Smooth muscle cell of the brain vasculature (primary cell): ENCODE measurements around the gene NIPSNAP2.
"Not testable (repeated sequence)": the region's sequence is repeated elsewhere in the genome, so short reads cannot be mapped to it uniquely, and the experiment has no call there.

Experiments used
- DNase-seq: peaks from one replicate; pipeline ENCODE4 v3.0.0-alpha.2; 2012; ENCODE audit warnings: low read depth, low spot score

NIPSNAP2 gene

DNA sequence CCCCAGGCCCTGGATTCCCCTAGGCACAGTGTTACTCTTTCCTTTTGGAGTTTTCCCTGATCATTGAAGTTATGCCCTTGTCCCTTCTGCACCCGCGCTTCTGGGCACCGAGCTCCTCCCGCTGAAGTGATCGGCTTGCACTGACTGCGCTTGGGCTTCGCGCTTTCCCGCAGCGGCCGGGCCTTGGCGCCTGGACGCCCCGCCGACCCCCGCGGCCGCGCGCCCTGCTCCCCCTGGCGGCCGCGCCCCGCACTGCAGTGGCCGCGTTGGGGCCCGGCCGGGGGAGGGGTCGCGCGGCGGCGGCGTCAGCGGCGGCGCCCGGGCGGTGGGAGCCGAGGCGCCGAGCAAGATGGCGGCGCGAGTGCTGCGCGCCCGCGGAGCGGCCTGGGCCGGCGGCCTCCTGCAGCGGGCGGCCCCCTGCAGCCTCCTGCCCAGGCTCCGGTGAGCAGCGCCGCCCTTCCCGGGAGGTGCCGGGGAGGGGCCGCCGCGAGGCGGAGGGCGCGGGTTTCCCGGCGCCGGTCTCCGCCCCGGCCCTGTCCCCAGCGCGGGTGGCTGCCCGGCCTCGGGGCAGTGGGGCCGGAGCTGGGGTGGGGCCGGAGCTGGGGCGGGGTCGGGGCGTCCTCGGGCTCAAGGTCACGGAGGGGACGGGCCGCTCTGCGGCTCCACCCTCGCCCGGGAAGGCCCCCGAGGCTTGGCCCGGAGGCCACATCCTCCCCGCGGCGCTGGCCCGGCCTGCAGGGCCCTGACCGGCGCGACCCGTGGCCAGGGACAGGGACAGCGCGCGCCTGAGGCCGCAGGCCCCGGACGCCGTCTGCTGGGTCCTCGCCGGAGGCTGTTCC is at the start of gene NIPSNAP2:
TSS of gene NIPSNAP2 (plus strand) at position 325 of the 839 bp plus-strand sequence. CDS start at position 350, 25 bp downstream.
- DNase-seq, result no peak

DNA sequence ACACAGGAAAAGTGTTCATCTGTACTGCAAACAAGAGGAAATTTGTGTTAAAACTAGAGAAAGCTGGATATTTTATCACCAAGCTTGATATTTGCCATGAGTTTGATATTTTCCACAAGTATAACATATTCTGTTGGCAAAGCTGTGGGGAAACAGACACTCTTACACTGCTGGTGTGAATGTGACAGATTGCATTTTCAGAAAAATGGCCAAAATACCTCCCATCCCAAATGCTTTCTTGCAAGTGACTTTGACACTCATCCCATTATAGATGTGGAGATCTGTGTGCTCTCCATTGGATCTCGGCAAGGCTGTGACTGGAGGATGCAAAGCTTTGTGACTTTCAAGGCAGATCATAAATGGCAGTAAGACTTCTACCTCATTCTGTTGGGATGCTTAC is 46.6 kb upstream of the NIPSNAP2 start:
- no peak for DNase-seq

DNA sequence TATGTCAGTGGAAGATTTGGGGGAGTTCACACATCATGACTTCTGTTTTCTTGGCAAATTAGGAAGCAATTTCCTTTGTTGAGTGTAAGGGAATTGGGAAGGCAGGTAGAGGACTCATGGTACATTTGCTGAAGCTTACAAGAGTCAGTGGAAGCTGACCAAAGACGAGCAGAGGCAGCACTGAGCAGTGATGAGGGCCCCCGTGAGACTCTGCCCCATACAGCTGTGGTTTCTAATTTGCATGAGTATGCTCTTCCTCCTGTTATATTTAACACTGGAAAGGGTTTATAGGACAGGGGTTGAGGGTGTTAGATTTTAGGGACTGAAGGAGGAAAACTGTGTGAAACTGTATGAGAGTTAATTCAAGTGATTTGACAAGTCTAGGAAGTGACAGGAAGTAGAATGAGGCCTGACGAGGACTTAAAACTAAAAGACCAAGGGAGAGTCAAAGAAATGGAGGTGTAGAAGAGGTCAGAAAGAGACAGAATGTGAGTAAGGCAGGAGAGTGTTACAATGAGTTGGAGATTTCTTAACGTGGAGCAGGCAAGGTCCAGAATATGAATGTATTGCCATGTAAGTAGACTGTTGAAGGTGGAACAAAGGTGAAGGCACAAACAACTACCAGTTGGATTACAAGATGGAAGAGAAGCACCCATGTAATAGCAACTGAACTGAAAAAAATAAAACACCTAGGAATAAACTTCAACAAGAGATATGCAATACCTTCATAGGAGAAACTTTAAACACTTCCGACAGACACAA is 36.2 kb upstream of the NIPSNAP2 start:
- no peak for DNase-seq

DNA sequence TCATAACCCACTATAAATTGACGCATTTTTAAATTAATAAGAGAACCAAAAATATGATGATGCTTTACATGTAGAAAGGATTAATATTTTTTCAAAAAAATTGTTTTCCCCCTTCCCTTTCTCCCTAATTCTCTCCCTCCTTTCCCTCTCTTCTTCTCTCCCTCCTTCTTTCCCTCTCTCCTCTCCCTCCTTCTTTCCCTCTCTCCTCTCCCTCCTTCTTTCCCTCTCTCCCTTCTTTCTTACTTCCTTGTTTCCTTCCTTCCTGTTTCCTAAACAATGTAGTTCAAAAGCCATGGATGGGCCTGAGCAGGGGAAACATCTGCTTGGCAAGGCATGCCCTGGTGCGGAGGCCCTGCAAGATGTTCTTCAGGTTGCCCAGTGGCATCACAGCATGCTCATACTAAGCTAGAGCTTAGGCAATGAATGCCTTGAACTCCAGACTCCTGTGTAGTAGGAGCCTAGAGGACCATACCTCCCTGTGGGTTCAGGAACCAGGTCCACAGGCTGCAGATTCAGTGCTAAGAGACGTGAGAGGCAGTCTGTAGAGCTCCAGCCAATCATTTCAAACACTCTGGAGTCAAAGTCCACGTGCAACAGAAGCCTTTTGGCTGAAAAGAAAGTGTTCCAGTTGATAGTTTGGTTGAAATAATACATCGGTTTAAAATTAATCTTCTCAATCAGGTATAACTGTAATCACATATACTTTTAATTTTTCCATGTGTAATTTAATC is 32.8 kb upstream of the NIPSNAP2 start:
- no peak for DNase-seq

GRCh38 chr7:55939514-55940123 is 24.8 kb upstream of the NIPSNAP2 start:
- DNase-seq, result no peak

GRCh38 chr7:55946545-55946944 is 17.8 kb upstream of the NIPSNAP2 start:
- no peak for DNase-seq

- no peak for DNase-seq
Measured at GRCh38 chr7:55951637-55952351, 12.6 kb upstream of the NIPSNAP2 start, which contains the start of gene MRPS17. Gene MRPS17, plus strand, starts transcription at chr7:55951877. Its CDS starts 1,319 bp downstream, at chr7:55953196.

GRCh38 chr7:55952352-55952671 is 12.1 kb upstream of the NIPSNAP2 start:
- DNase-seq, result not testable (repeated sequence)

- DNase-seq, result no peak
Measured at GRCh38 chr7:55953707-55954475, 10.5 kb upstream of the NIPSNAP2 start.

DNA sequence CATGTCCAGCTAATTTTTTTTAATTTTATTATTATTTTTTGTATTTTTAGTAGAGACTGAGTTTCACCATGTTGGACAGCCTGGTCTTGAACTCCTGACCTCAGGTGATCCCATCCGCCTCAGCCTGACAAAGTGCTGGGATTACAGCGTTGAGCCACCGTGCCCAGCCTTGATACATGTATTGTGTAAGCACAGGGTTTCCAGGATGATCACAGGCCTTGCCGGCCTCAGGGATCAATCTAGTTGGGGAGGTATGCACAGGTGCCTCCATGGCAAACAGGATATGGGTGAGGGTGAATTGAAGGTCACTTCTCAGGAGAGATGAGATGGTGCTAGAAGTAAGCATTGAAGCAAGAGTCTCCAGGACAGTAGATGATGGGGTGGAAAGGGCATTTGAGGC is 7.2 kb upstream of the NIPSNAP2 start:
- no peak for DNase-seq

DNA sequence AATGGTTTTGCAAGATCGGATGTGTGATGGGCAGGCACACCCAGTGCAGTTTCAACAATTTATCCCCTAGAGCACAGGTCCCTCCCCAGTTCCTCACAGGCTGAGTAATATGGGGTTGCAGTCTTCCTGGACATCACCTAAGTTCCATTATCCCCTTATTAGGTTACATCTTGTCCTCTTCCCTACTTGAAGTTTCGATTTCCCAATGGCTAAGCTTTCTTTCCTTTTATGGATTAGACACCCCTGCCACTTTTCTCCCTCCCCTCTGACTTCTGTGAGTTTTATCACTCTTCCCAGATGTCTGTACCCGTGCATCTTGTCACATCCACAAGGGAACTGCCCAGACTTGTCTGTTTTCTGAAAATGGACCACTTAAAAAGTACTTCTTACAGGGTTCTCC is 2.4 kb upstream of the NIPSNAP2 start:
- DNase-seq, result no peak

DNA sequence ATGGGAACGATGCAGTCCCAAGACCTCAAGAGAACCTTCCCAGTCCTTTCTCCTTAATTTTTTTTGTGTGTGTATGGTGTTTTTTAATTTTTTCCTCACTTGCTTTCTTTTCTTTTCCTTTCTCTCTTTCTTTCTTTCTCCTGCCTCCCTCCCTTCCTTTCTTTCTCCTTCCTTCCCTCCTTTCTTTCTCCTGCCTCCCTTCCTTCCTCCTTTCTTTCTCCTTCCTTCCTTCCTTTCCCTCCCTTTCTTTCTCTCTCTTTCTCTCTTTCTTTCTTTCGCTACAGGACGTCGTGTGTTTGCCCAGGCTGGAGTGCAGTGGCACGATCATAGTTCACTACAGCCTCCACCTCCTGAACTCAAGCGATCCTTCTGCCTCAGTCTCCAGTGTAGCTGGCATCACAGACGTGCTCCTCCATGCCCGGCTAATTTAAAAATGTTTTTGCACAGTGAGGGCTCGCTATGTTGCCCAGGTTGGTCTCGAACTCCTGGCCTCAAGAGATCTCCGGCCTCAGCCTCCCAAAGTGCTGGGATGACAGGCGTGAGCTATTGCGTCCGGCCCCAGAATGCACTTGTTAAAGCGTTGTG is 709 bp upstream of the NIPSNAP2 start:
- DNase-seq, result no peak

GRCh38 chr7:55965100-55965470 is 700 bp downstream of the NIPSNAP2 start:
- DNase-seq, result no peak

DNA sequence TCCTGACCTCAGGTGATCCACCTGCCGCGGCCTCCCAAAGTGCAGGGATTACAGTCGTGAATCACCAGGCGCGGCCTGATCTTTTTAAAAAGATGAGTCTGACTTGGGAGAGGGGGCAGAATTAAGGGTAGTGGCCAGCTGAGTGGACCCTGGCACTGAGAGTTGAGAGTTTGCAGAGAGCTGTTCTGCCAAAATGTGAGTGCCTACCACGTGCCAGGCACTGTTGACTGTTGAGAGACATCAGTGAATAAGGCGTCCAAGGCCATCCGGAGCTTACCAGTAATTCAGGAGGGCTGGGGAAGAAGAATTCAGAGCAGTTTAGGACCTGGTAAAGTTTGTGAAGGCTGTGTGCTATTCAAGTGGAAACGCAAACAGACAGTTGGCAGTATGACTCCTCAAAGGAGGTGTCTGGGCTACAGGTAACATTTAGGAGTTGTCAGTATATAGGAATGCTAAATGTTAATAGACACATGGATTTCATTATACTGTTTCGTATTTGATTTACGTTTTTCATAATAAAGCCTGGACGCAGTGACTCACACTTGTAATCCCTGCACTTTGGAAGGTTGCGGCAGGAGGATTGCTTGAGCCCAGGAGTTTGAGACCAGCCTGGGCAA is 1.5 kb downstream of the NIPSNAP2 start:
- no peak for DNase-seq

DNA sequence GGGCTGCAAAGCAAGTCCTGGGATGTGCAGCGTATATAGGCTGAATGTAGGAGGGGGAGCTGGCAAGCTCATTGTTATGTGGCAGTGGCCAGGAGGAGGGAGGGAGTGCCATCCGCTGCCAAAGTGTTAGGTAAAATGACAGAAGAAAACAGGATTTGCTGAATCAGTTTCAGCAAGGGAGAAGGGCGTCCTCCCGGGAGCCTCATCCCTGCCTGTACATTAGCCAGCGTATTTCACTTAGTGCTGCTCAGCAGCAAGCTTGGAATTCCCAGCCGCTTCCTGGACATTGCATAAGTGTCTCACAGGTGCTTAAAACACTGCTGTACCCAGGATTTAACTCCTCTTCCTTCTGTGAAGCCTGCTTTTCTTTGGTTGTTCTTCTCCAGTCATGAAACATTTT is 2.5 kb downstream of the NIPSNAP2 start:
- no peak for DNase-seq

DNA sequence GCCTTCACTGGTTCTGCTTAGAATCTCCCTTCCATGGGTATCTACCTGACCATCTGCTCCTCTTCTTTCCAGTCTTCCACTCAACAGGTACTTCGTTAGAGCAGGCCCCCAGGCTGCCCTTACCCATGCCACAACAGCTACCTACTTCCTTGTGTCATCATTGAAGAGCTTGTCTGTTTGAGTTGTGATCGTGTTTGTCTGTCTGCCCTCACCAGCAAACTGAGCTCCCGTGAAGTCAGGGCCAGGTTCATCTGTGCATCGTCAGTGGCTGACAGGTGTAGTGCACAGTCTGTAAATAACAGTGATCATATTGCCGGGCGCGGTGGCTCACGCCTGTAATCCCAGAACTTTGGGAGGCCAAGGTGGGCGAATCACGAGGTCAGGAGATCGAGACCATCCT is 5.0 kb downstream of the NIPSNAP2 start:
- no peak for DNase-seq

- no peak for DNase-seq
Measured at GRCh38 chr7:55970561-55970960, 6.2 kb downstream of the NIPSNAP2 start.

DNA sequence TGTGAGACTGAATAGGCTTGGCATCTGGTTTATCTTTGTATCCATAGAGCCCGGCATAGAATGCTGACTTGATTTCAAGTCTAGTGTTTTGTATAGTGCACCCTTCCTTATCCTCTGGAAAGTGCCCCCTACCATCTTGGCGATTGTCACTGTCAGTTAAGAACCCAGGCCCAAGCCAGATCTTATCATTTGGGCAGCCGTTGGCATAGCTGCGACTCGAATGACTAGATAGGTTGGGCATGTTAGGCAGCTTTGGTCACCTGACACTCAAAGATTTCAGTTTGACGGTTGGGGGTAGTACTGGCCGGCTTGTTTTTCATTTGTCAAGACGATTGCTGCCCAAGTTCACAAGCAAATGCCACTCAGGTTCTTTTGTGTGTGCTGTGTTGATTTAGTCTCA is 6.6 kb downstream of the NIPSNAP2 start:
- no peak for DNase-seq

DNA sequence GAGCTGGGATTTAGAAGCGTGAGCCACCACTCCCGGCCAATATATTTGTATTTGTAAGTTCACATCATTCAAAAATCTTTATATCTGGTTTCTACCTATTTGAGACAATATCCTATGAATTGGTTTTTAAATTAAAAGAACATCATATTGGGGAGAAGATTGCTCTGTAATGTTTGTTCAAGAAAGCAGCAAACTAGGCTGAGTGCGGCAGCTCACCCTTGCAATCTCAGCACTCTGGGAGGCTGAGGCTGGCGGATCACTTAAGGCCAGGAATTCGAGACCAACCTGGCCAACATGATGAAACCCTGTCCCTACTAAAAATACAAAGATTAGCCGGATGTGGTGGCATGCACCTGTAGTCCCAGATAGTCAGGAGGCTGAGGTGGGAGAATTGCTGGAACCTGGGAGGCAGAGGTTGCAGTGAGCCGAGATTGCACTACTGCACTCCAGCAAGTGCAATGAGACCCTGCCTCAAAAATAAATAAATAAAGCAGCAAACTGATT is 9.4 kb downstream of the NIPSNAP2 start:
- DNase-seq, result no peak
